ENCODE results near the gene SIK2.

Gene SIK2

GRCh38 chr11:111724615-111725129, 122.4 kb downstream of the SIK2 start:
- no peak for ATAC-seq
- TF ChIP-seq ZNF8 (CRISPR knock-in tag; IDR thresholded peaks at IDR 0.05) (no peak), BACH2 (CRISPR knock-in tag; IDR thresholded peaks at IDR 0.05; ENCODE audit: borderline replicate concordance) (no peak)
- TF ChIP-seq, protein P1, sequence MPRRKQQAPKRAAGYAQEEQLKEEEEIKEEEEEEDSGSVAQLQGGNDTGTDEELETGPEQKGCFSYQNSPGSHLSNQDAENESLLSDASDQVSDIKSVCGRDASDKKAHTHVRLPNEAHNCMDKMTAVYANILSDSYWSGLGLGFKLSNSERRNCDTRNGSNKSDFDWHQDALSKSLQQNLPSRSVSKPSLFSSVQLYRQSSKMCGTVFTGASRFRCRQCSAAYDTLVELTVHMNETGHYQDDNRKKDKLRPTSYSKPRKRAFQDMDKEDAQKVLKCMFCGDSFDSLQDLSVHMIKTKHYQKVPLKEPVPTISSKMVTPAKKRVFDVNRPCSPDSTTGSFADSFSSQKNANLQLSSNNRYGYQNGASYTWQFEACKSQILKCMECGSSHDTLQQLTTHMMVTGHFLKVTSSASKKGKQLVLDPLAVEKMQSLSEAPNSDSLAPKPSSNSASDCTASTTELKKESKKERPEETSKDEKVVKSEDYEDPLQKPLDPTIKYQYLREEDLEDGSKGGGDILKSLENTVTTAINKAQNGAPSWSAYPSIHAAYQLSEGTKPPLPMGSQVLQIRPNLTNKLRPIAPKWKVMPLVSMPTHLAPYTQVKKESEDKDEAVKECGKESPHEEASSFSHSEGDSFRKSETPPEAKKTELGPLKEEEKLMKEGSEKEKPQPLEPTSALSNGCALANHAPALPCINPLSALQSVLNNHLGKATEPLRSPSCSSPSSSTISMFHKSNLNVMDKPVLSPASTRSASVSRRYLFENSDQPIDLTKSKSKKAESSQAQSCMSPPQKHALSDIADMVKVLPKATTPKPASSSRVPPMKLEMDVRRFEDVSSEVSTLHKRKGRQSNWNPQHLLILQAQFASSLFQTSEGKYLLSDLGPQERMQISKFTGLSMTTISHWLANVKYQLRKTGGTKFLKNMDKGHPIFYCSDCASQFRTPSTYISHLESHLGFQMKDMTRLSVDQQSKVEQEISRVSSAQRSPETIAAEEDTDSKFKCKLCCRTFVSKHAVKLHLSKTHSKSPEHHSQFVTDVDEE (CRISPR knock-in tag; IDR thresholded peaks at IDR 0.05), result no peak

- ATAC-seq, result no peak
Measured at GRCh38 chr11:111725621-111726020, 123.4 kb downstream of the SIK2 start.

DNA sequence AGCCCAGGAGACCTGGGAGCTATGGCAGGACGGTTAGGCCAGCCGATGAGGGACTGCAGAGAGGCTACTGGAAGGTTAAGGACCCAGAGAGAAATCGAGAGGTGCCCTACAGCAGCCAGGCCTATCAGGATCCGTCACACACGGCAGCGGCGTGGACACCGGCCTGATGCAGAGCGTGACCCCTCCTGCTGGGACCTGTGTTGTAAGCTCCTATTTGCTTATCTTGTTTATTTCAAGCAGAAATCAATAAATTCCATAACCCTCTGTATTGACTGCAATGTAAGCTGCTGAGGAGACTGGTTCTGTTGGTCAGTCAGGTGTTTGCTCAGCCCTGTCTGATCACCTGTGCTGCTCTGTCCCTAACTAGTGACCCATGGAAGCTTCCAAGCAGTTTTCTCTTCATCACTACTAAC, 124.1 kb downstream of the SIK2 start:
- TF ChIP-seq CREB5 (CRISPR knock-in tag; IDR thresholded peaks at IDR 0.05; ENCODE audit: low read depth) (no peak), CSRNP3 (CRISPR knock-in tag; IDR thresholded peaks at IDR 0.05) (no peak), TCF4 (CRISPR knock-in tag; IDR thresholded peaks at IDR 0.05; ENCODE audit: borderline replicate concordance) (no peak)
- ATAC-seq, result no peak

More at GRCh38 chr11:111725621-111726020, 123.4 kb downstream of the SIK2 start:
- no peak for TF ChIP-seq ESRRG (CRISPR knock-in tag; IDR thresholded peaks at IDR 0.05)
- no peak for TF ChIP-seq ZFP3 (CRISPR knock-in tag; IDR thresholded peaks at IDR 0.05)
- TF ChIP-seq SNAI2 (CRISPR knock-in tag; IDR thresholded peaks at IDR 0.05), result no peak
- TF ChIP-seq ARNTL (CRISPR knock-in tag; IDR thresholded peaks at IDR 0.05; ENCODE audit: borderline replicate concordance, low read depth), result no peak
- TF ChIP-seq ZNF565 (CRISPR knock-in tag; conservative IDR thresholded peaks at IDR 0.05; ENCODE audit: low read depth), result no peak
- no peak for TF ChIP-seq ZC3H10 (CRISPR knock-in tag; IDR thresholded peaks at IDR 0.05)
- no peak for TF ChIP-seq BACH2 (CRISPR knock-in tag; IDR thresholded peaks at IDR 0.05; ENCODE audit: borderline replicate concordance)
- no peak for TF ChIP-seq ZFP30 (CRISPR knock-in tag; IDR thresholded peaks at IDR 0.05)
- TF ChIP-seq POU6F1 (CRISPR knock-in tag; IDR thresholded peaks at IDR 0.05; ENCODE audit: borderline replicate concordance, low read depth), result no peak
- TF ChIP-seq, protein P1 (CRISPR knock-in tag; IDR thresholded peaks at IDR 0.05), result no peak
- no peak for TF ChIP-seq ISL1 (CRISPR knock-in tag; IDR thresholded peaks at IDR 0.05)
- TF ChIP-seq PPARA (CRISPR knock-in tag; IDR thresholded peaks at IDR 0.05; ENCODE audit: borderline replicate concordance), result no peak
- TF ChIP-seq CSDC2 (CRISPR knock-in tag; IDR thresholded peaks at IDR 0.05), result no peak
- no peak for TF ChIP-seq ZNF8 (CRISPR knock-in tag; IDR thresholded peaks at IDR 0.05)
- TF ChIP-seq GLIS3 (CRISPR knock-in tag; IDR thresholded peaks at IDR 0.05), result no peak
- no peak for TF ChIP-seq RARB (CRISPR knock-in tag; IDR thresholded peaks at IDR 0.05)
- TF ChIP-seq OSR1 (CRISPR knock-in tag; IDR thresholded peaks at IDR 0.05), result no peak
